Natural killer cell (primary cell): ENCODE measurements around the gene PHETA1. TPM values are rescaled to one million over a fixed set of nuclear protein-coding genes. Genes with fewer than 3 reads are reported as not detected.

ENCODE experiments used
- ATAC-seq, 3 donors: fragments of 150-1000 bp in 2 of 3; fragments of 200-7000 bp in 1 of 3; cut with Tn5 transposase; 1 replicate in 1 of 3; 2 replicates in 2 of 3; pipeline ENCODE4 v1.10.0; 2021; ENCODE audit warnings: mild to moderate bottlenecking in 2 of 3, moderate library complexity in 2 of 3
- DNase-seq, 2 donors: peaks; one replicate each; pipeline versions ENCODE4 v3.0.0 to v3.0.0-alpha.2; 2013 to 2021; ENCODE audit warnings: mixed read lengths in 1 of 2
- H3K27ac ChIP-seq: one replicate; pipeline ENCODE4 v1.5.1; 2013; ENCODE audit warnings: mild to moderate bottlenecking, low read length
- H3K27me3 ChIP-seq: one replicate; pipeline ENCODE4 v1.6.1; 2013; ENCODE audit warnings: low read length; ENCODE audit not compliant: control insufficient read depth, insufficient read depth
- H3K36me3 ChIP-seq: one replicate; pipeline ENCODE4 v1.6.1; 2013; ENCODE audit warnings: low read length; ENCODE audit not compliant: control insufficient read depth, insufficient read depth
- H3K4me1 ChIP-seq: one replicate; pipeline ENCODE4 v1.6.1; 2013; ENCODE audit warnings: low read length; ENCODE audit not compliant: control insufficient read depth, insufficient read depth
- H3K4me3 ChIP-seq: one replicate; pipeline ENCODE4 v1.5.1; 2013; ENCODE audit warnings: low read length
- H3K9me3 ChIP-seq: one replicate; pipeline ENCODE4 v1.6.1; 2013; ENCODE audit warnings: low read length; ENCODE audit not compliant: control insufficient read depth, insufficient read depth
- H3K27ac Mint-ChIP-seq, 2 donors: one replicate each; pipeline ENCODE4 v1.8.0; 2022; ENCODE audit warnings: mild to moderate bottlenecking in 2 of 2, mixed read lengths in 2 of 2, moderate library complexity in 1 of 2
- H3K27me3 Mint-ChIP-seq, 2 donors: one replicate each; pipeline ENCODE4 v1.8.0; 2022; ENCODE audit warnings: low read depth in 2 of 2, mixed read lengths in 2 of 2
- H3K36me3 Mint-ChIP-seq: one replicate; pipeline ENCODE4 v1.8.0; 2022; ENCODE audit warnings: mixed read lengths
- H3K4me1 Mint-ChIP-seq, 2 donors: one replicate each; pipeline ENCODE4 v1.8.0; 2022; ENCODE audit warnings: mixed read lengths in 2 of 2
- H3K4me3 Mint-ChIP-seq: one replicate; pipeline ENCODE4 v1.8.0; 2022; ENCODE audit warnings: mild to moderate bottlenecking, moderate library complexity, mixed read lengths
- H3K9me3 Mint-ChIP-seq, 2 donors: one replicate each; pipeline ENCODE4 v1.8.0; 2022; ENCODE audit warnings: mixed read lengths in 2 of 2
- CTCF ChIP-seq: fragments of 200-600 bp; IDR thresholded peaks from one replicate; pipeline ENCODE4 v1.8.0; 2022; ENCODE audit warnings: antibody characterized with exemption
- WGBS: methylation state at CpG from one replicate; pipeline ENCODE4 v1.1.7; 2013; ENCODE audit warnings: missing lambda C conversion rate; ENCODE audit not compliant: insufficient coverage; 5-methylcytosine and 5-hydroxymethylcytosine counted together
- intact Hi-C: fragments of 100-400 bp; cut with micrococcal nuclease; formaldehyde crosslinking; loops from one replicate; pipeline ENCODE4 v1.14.2; 2022
- total RNA-seq, 4 donors: library from RNA; stranded (reverse); fragments of 120-200 nt in 1 of 4; gene quantifications; one replicate each; pipeline versions ENCODE4 v1.2.3 to v1.2.4, GENCODE V29; 2013 to 2022

Gene PHETA1
- total RNA-seq, 3 donors from 2014 or later (not counting 1 experiment from before 2014, with no cell fraction given), result 3.4 to 3.8 (median 3.5) TPM

DNA sequence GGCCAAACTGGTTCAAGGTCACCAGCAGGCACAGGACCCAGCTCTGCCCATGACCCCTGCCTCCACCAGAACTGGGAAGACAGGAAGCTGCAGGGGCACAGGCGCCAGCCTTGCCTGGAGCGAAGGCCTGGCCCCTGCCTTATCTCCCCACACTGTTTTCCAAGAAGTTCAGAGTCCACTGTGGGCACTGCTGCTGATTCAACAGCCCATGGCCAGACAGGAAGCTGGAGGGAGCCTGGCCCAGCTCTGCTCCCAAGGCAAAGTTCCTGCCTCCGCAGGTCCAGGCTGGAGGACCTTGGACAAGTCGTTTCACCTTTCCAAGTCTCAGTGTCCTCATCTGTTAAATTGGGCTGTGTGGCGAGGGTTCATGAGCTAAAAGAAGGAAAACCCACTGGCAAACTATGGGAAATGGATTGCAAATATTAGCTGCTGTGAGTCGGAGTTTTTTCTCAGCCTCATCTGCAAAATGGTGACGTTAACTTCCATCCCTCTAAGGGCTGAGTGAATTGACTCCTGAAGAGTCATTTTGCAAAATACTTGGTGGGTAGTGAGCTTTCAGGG, 1.2 kb downstream of the PHETA1 start:
- ATAC-seq (no peak), DNase-seq (no peak)
- H3K4me3 Mint-ChIP-seq, result peak overlapping the region; percentile 67
- 78% methylated on average over 7 of the region's 7 CpGs for WGBS
- no peak overlapping the region for H3K27ac ChIP-seq
- TF ChIP-seq CTCF, result no peak
- no peaks in the 10 kb centered on the region for H3K9me3 Mint-ChIP-seq
- no peaks in the 10 kb centered on the region for H3K36me3 Mint-ChIP-seq
- H3K4me3 ChIP-seq, result no peak overlapping the region
- no peaks in the 10 kb centered on the region for H3K27me3 ChIP-seq
- H3K27me3 Mint-ChIP-seq, result peaks cover 0 to 4% of the 10 kb centered on the region in 2 donors
- H3K36me3 ChIP-seq, result no peaks in the 10 kb centered on the region
- peak overlapping the region in 1 of 2 donors; percentile 72 for H3K27ac Mint-ChIP-seq
- H3K4me1 Mint-ChIP-seq, result peaks cover 11 to 37% of the 10 kb centered on the region in 2 donors
- H3K4me1 ChIP-seq, result peaks cover 28% of the 10 kb centered on the region
- intact Hi-C loops, result no loop called here
- H3K9me3 ChIP-seq, result no peaks in the 10 kb centered on the region

GRCh38 chr12:111366583-111366982, 2.3 kb downstream of the PHETA1 start:
- no peak for ATAC-seq
- intact Hi-C loops, result no loop called here
- Histone ChIP-seq H3K4me3 (no peak overlapping the region), H3K36me3 (no peaks in the 10 kb centered on the region), H3K27ac (no peak overlapping the region), H3K27me3 (no peaks in the 10 kb centered on the region), H3K9me3 (no peaks in the 10 kb centered on the region), H3K4me1 (peaks cover 33% of the 10 kb centered on the region)
- DNase-seq, result no peak
- no peak overlapping the region for H3K27ac Mint-ChIP-seq
- H3K4me1 Mint-ChIP-seq, result peaks cover 11 to 43% of the 10 kb centered on the region in 2 donors
- no peaks in the 10 kb centered on the region for H3K9me3 Mint-ChIP-seq
- TF ChIP-seq CTCF, result no peak
- WGBS, result 93% methylated on average over 1 of the region's 2 CpGs
- peak overlapping the region; percentile 47 for H3K4me3 Mint-ChIP-seq
- H3K36me3 Mint-ChIP-seq, result no peaks in the 10 kb centered on the region
- peaks cover 0 to 4% of the 10 kb centered on the region in 2 donors for H3K27me3 Mint-ChIP-seq

GRCh38 chr12:111366075-111366474, 2.8 kb downstream of the PHETA1 start:
- peaks cover 0 to 2% of the 10 kb centered on the region in 2 donors for H3K27me3 Mint-ChIP-seq

More at GRCh38 chr12:111366075-111366474, 2.8 kb downstream of the PHETA1 start:
- no peaks in the 10 kb centered on the region for H3K27me3 ChIP-seq
- no peak overlapping the region for H3K27ac ChIP-seq
- 98% methylated on average over 10 of the region's 10 CpGs for WGBS
- intact Hi-C loops, result no loop called here
- DNase-seq (no peak), ATAC-seq (no peak)
- Mint-ChIP-seq H3K27ac (no peak overlapping the region), H3K9me3 (no peaks in the 10 kb centered on the region), H3K4me1 (peaks cover 15 to 47% of the 10 kb centered on the region in 2 donors), H3K4me3 (peak overlapping the region; percentile 47), H3K36me3 (no peaks in the 10 kb centered on the region)
- no peak for TF ChIP-seq CTCF
- no peaks in the 10 kb centered on the region for H3K9me3 ChIP-seq
- no peaks in the 10 kb centered on the region for H3K36me3 ChIP-seq
- peaks cover 37% of the 10 kb centered on the region for H3K4me1 ChIP-seq
- no peak overlapping the region for H3K4me3 ChIP-seq
